HUES6 (cell line): ENCODE data around the gene RSPH10B.
"Not testable (repeated sequence)": the region's sequence is repeated elsewhere in the genome, so short reads cannot be mapped to it uniquely, and the experiment has no call there.

ENCODE experiments used
- H3K27ac ChIP-seq: 2 replicates; pipeline ENCODE4 v1.7.0; 2013; ENCODE audit warnings: low read depth, mild to moderate bottlenecking, low read length, inconsistent platforms
- H3K27me3 ChIP-seq: 2 replicates; pipeline ENCODE4 v1.6.1; 2013; ENCODE audit warnings: low read length; ENCODE audit not compliant: control insufficient read depth, insufficient read depth
- H3K36me3 ChIP-seq: 2 replicates; pipeline ENCODE4 v1.6.1; 2013; ENCODE audit warnings: low read length; ENCODE audit not compliant: control insufficient read depth, insufficient read depth
- H3K4me1 ChIP-seq: 2 replicates; pipeline ENCODE4 v1.6.1; 2013; ENCODE audit warnings: low read length; ENCODE audit not compliant: control insufficient read depth, insufficient read depth
- H3K4me3 ChIP-seq: 2 replicates; pipeline ENCODE4 v1.5.1; 2013; ENCODE audit warnings: low read depth, low read length
- H3K9ac ChIP-seq: one replicate; pipeline ENCODE4 v1.6.1; 2013; ENCODE audit warnings: mild to moderate bottlenecking, low read length
- H3K9me3 ChIP-seq: 2 replicates; pipeline ENCODE4 v1.6.1; 2013; ENCODE audit warnings: low read depth, low read length; ENCODE audit not compliant: control insufficient read depth, insufficient read depth

Gene RSPH10B

GRCh38 chr7:5924630-5925029 lies 45.9 kb downstream of the RSPH10B start:
- not testable (repeated sequence) for H3K4me3 ChIP-seq, H3K4me1 ChIP-seq, H3K9me3 ChIP-seq, H3K27ac ChIP-seq, H3K36me3 ChIP-seq, H3K27me3 ChIP-seq, H3K9ac ChIP-seq

- not testable (repeated sequence) for H3K27me3 ChIP-seq, H3K36me3 ChIP-seq, H3K4me3 ChIP-seq, H3K4me1 ChIP-seq, H3K9me3 ChIP-seq, H3K9ac ChIP-seq, H3K27ac ChIP-seq
These were observed 46.3 kb downstream of the RSPH10B start for GRCh38 chr7:5924180-5924579.

GRCh38 chr7:5916529-5916928 lies 54.0 kb downstream of the RSPH10B start:
- H3K36me3 ChIP-seq, H3K27ac ChIP-seq, H3K9me3 ChIP-seq, H3K27me3 ChIP-seq, H3K4me3 ChIP-seq, H3K9ac ChIP-seq, H3K4me1 ChIP-seq: not testable (repeated sequence)

- peaks cover 24% of the 10 kb centered on the region for H3K36me3 ChIP-seq
- H3K9me3 ChIP-seq, H3K27me3 ChIP-seq, H3K9ac ChIP-seq, H3K4me1 ChIP-seq, H3K4me3 ChIP-seq, H3K27ac ChIP-seq: not testable (repeated sequence)
These were observed 61.7 kb downstream of the RSPH10B start for GRCh38 chr7:5908835-5909234.

GRCh38 chr7:5904726-5905125 lies 65.8 kb downstream of the RSPH10B start:
- not testable (repeated sequence) for H3K9ac ChIP-seq, H3K27me3 ChIP-seq, H3K4me3 ChIP-seq, H3K27ac ChIP-seq, H3K4me1 ChIP-seq, H3K9me3 ChIP-seq
- H3K36me3 ChIP-seq, result peaks cover 15% of the 10 kb centered on the region

GRCh38 chr7:5903002-5903401 lies 67.5 kb downstream of the RSPH10B start:
- H3K9ac ChIP-seq, H3K4me1 ChIP-seq, H3K4me3 ChIP-seq, H3K9me3 ChIP-seq, H3K27ac ChIP-seq, H3K27me3 ChIP-seq: not testable (repeated sequence)
- H3K36me3 ChIP-seq, result peaks cover 15% of the 10 kb centered on the region

GRCh38 chr7:5898480-5899224 lies 71.8 kb downstream of the RSPH10B start, which contains the start of gene CCZ1:
Gene CCZ1 (plus strand): TSS chr7:5898733. CDS start chr7:5898800, 67 bp downstream.
- not testable (repeated sequence) for H3K9me3 ChIP-seq, H3K27me3 ChIP-seq, H3K27ac ChIP-seq, H3K9ac ChIP-seq, H3K36me3 ChIP-seq, H3K4me1 ChIP-seq
- H3K4me3 ChIP-seq, result peak within 1 kb of the TSS; percentile 44

GRCh38 chr7:5897369-5897919 lies 73.0 kb downstream of the RSPH10B start:
- not testable (repeated sequence) for H3K27ac ChIP-seq, H3K4me3 ChIP-seq, H3K9ac ChIP-seq, H3K27me3 ChIP-seq, H3K9me3 ChIP-seq, H3K36me3 ChIP-seq, H3K4me1 ChIP-seq

- Histone ChIP-seq H3K9ac (no peak overlapping the region), H3K9me3 (no peaks in the 10 kb centered on the region)
These were observed 78.0 kb downstream of the RSPH10B start for GRCh38 chr7:5892498-5892897.

GRCh38 chr7:5890244-5890643 lies 80.2 kb downstream of the RSPH10B start:
- H3K27ac ChIP-seq, H3K9me3 ChIP-seq, H3K4me3 ChIP-seq, H3K36me3 ChIP-seq, H3K9ac ChIP-seq, H3K4me1 ChIP-seq, H3K27me3 ChIP-seq: not testable (repeated sequence)

More at GRCh38 chr7:5892498-5892897, 78.0 kb downstream of the RSPH10B start:
- Histone ChIP-seq H3K4me1 (no peaks in the 10 kb centered on the region), H3K4me3 (no peak overlapping the region), H3K36me3 (no peaks in the 10 kb centered on the region), H3K27me3 (no peaks in the 10 kb centered on the region), H3K27ac (no peak overlapping the region)

GRCh38 chr7:5888021-5888420 lies 82.5 kb downstream of the RSPH10B start:
- H3K4me1 ChIP-seq, H3K9me3 ChIP-seq, H3K4me3 ChIP-seq, H3K27ac ChIP-seq, H3K9ac ChIP-seq, H3K27me3 ChIP-seq, H3K36me3 ChIP-seq: not testable (repeated sequence)
